BLaER1 treated with 17β-estradiol and CSF1 and Interleukin-3, amounts not matched to agents 10 nM and 100 nM (cell line): ENCODE data around the gene DNM2.

ENCODE experiments used
- H3K27ac ChIP-seq, 11 experiments: shearing (Covaris generic); formaldehyde crosslinking; 2 replicates each; pipeline ENCODE4 v1.8.1; 2022
- H3K27me3 ChIP-seq, 11 experiments: shearing (Covaris generic); formaldehyde crosslinking; 2 replicates each; pipeline ENCODE4 v1.8.1; 2022
- H3K36me3 ChIP-seq, 11 experiments: shearing (Covaris generic); formaldehyde crosslinking; 2 replicates each; pipeline ENCODE4 v1.8.1; 2022
- H3K4me1 ChIP-seq, 10 experiments: shearing (Covaris generic); formaldehyde crosslinking; 2 replicates each; pipeline ENCODE4 v1.8.1; 2022
- H3K4me2 ChIP-seq, 11 experiments: shearing (Covaris generic); formaldehyde crosslinking; 2 replicates each; pipeline ENCODE4 v1.8.1; 2022
- H3K4me3 ChIP-seq, 10 experiments: shearing (Covaris generic); formaldehyde crosslinking; 2 replicates each; pipeline ENCODE4 v1.8.1; 2022
- H3K9ac ChIP-seq, 11 experiments: shearing (Covaris generic); formaldehyde crosslinking; 2 replicates each; pipeline ENCODE4 v1.8.1; 2022
- H3K9me3 ChIP-seq, 11 experiments: shearing (Covaris generic); formaldehyde crosslinking; replicated peaks in 1 of 11; 2 replicates each; pipeline ENCODE4 v1.8.1; 2022
- H4K20me1 ChIP-seq, 11 experiments: shearing (Covaris generic); formaldehyde crosslinking; 2 replicates each; pipeline ENCODE4 v1.8.1; 2022
- Cebpa-rat ChIP-seq, 11 experiments: shearing (Covaris generic); IDR thresholded peaks; 2 replicates each; pipeline ENCODE4 v1.8.1; 2022

The DNM2 gene

DNA sequence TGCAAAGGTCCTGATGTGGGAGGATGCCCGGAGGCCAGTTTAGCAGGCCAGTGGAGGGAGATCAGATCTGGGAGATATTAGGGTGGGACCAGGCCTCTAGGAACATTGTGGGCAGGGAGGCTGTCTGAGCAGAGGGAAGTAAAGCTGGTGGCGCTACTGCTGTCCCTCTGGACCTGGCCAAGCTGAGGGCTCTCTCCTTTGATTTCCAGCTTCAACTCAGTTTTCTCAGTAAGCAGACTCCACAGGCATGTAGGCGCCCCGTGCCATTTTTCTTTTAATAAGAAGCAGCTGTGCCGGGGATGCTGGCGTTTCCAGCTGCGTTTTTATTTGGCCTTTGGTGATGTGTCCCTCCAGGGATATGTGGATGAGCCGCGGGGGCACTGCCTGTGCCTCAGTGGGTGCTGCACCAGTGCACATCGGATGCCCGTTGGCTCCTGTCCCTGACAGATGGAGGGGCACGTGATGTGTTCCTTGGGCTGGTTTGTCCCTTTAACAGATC lies 6.7 kb downstream of the DNM2 start:
- H3K4me2 ChIP-seq = peak overlapping the region; percentile 83 to 100 (median 97)
- no peaks in the 10 kb centered on the region for H3K9me3 ChIP-seq
- no peaks in the 10 kb centered on the region for H3K27me3 ChIP-seq
- peak overlapping the region; percentile 18 to 57 (median 38); a peak in 16 of 20 replicates for H3K4me3 ChIP-seq
- peak overlapping the region; percentile 63 to 98 (median 95); a peak in 20 of 22 replicates for H3K27ac ChIP-seq
- peaks cover 100% of the 10 kb centered on the region in 10 experiments for H3K4me1 ChIP-seq
- peaks cover 8 to 91% (median 73%) of the 10 kb centered on the region in 11 experiments; a peak in 20 of 22 replicates for H3K36me3 ChIP-seq
- TF ChIP-seq Cebpa-rat (IDR thresholded peaks at IDR 0.05) = no peak
- peaks cover 50 to 98% (median 68%) of the 10 kb centered on the region in 11 experiments for H4K20me1 ChIP-seq
- peak overlapping the region; percentile 33 to 100 (median 73); a peak in 19 of 22 replicates for H3K9ac ChIP-seq

DNA sequence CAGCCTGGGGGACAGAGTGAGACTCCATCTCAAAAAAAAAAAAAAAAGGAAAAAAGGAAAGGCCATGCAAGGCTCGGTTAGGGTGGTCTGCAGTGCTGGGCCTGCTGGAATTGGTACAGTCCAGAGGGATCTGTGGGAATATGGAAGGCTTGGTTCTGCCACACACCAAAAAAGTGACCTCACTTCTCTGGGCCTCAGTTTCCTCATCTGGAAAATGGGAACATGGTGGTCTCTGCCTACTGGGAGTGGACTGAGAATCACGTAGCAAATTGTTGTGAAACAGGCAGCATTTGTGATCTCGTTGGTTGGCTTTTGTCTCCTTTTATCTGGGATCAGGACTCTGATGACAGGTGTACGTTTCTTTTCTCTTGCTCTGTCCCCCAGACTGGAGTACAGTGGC lies 7.5 kb downstream of the DNM2 start:
- peak overlapping the region; percentile 63 to 98 (median 95); a peak in 20 of 22 replicates for H3K27ac ChIP-seq
- H3K9ac ChIP-seq = peak overlapping the region; percentile 33 to 100 (median 73); a peak in 16 of 22 replicates
- H3K27me3 ChIP-seq = no peaks in the 10 kb centered on the region
- peaks cover 42 to 98% (median 60%) of the 10 kb centered on the region in 11 experiments for H4K20me1 ChIP-seq
- peak overlapping the region; percentile 83 to 100 (median 97) for H3K4me2 ChIP-seq
- 0 out of 22 replicates have a peak, but pooled peaks of 1 of the 11 experiments have one; percentile 14 for TF ChIP-seq Cebpa-rat (IDR thresholded peaks at IDR 0.05)
- peaks cover 100% of the 10 kb centered on the region in 10 experiments for H3K4me1 ChIP-seq
- H3K36me3 ChIP-seq = peaks cover 7 to 91% (median 70%) of the 10 kb centered on the region in 11 experiments; a peak in 20 of 22 replicates
- H3K9me3 ChIP-seq = no peaks in the 10 kb centered on the region
- peak overlapping the region in 9 of 10 experiments; percentile 18 to 57 (median 43); a peak in 7 of 20 replicates for H3K4me3 ChIP-seq

DNA sequence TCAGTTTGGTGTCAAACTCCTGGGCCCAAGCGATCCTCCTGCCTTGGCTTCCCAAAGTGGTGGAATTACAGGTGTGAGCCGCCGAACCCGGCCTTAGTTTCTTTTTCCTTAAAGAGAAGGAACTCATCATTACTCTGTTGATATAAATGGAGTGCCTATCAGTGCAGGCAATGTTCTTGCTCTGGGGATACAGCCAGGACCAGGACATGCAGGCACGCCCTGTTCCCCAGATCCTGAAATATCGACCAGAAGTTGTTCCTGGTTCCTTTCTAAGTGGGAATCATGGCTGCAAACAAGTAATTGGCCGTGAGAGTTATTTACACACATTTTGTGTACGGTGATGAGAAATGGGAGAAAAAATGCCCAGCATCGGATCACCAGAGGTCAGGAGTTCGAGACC lies 8.4 kb downstream of the DNM2 start:
- H3K4me1 ChIP-seq = peaks cover 100% of the 10 kb centered on the region in 10 experiments

DNA sequence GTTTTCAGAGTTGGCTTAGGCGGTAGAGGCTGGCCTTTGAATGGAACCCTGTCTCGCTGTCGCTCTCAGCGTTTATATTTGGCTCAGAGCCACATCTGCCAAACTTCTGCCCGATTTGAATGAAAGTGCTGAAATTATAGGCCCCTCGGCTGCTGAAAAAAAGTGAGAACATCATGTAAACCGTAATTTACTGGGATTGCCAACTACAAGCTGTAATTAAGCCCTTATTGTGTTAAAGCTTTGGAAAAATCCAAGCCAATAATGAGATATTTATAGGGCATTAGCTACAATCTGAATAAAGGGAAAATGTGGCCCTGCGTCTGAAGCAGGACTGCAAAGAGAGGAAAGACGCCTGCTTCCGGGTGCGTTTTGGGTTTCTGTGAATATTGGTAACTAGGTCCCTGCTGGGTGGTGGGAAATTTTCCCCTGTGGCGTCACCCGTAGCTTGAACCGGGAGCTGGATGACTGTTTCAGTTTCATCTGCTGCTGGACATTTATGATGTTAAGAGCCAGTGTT lies 9.9 kb downstream of the DNM2 start:
- H3K4me3 ChIP-seq = peak overlapping the region; percentile 1 to 51 (median 26); a peak in 14 of 20 replicates
- H3K4me1 ChIP-seq = peaks cover 98 to 100% (median 100%) of the 10 kb centered on the region in 10 experiments
- H3K27me3 ChIP-seq = no peaks in the 10 kb centered on the region
- no peaks in the 10 kb centered on the region for H3K9me3 ChIP-seq
- peaks cover 19 to 78% (median 37%) of the 10 kb centered on the region in 11 experiments; a peak in 18 of 22 replicates for H4K20me1 ChIP-seq
- H3K36me3 ChIP-seq = peaks cover 0 to 78% (median 46%) of the 10 kb centered on the region in 11 experiments; a peak in 19 of 22 replicates
- H3K27ac ChIP-seq = peak overlapping the region; percentile 80 to 98 (median 95)
- TF ChIP-seq Cebpa-rat (IDR thresholded peaks at IDR 0.05) = no peak
- H3K4me2 ChIP-seq = peak overlapping the region; percentile 83 to 100 (median 97)
- peak overlapping the region; percentile 61 to 98 (median 77) for H3K9ac ChIP-seq

More for the DNA sequence above, 8.4 kb downstream of the DNM2 start:
- Histone ChIP-seq H3K27me3 (no peaks in the 10 kb centered on the region), H3K27ac (peak overlapping the region; percentile 80 to 98 (median 95); a peak in 21 of 22 replicates), H3K4me3 (peak overlapping the region in 2 of 10 experiments; percentile 20 to 51; a peak in 3 of 20 replicates), H3K9me3 (no peaks in the 10 kb centered on the region), H4K20me1 (peaks cover 34 to 93% (median 52%) of the 10 kb centered on the region in 11 experiments), H3K4me2 (peak overlapping the region; percentile 83 to 100 (median 97)), H3K9ac (peak overlapping the region; percentile 33 to 98 (median 77); a peak in 16 of 22 replicates), H3K36me3 (peaks cover 0 to 89% (median 61%) of the 10 kb centered on the region in 11 experiments; a peak in 18 of 22 replicates)
- TF ChIP-seq Cebpa-rat (IDR thresholded peaks at IDR 0.05) = no peak

DNA sequence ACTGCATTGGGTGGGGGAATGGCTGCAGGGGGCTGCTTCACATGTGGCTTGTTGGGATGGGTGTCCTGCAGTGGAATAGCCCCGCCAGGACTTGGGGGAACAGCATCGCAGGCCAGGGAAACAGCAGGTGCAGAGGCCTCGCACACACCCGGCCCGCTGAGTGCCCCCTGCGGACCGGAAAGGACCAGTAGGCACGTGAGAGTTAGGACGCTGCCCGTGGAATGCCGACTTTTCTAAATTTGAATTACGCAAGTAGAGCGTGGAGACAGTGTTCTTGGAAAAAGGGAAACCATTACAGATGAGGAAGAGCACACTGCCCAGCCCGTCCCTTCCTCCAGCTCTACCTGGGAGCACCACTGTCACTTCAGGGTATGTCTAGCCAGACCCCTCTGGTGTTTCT lies 11.5 kb downstream of the DNM2 start:
- peaks cover 98 to 100% (median 100%) of the 10 kb centered on the region in 10 experiments for H3K4me1 ChIP-seq
- H3K36me3 ChIP-seq = peaks cover 0 to 75% (median 48%) of the 10 kb centered on the region in 11 experiments; a peak in 18 of 22 replicates
- peak overlapping the region in 9 of 11 experiments; percentile 79 to 97 (median 85); a peak in 15 of 22 replicates for H3K9ac ChIP-seq
- H3K4me3 ChIP-seq = peak overlapping the region in 4 of 10 experiments; percentile 29 to 54 (median 43); a peak in 6 of 20 replicates
- no peaks in the 10 kb centered on the region for H3K27me3 ChIP-seq
- peaks cover 7 to 61% (median 20%) of the 10 kb centered on the region in 11 experiments; a peak in 18 of 22 replicates for H4K20me1 ChIP-seq
- peak overlapping the region; percentile 36 to 98 (median 95); a peak in 21 of 22 replicates for H3K27ac ChIP-seq
- H3K9me3 ChIP-seq = no peaks in the 10 kb centered on the region
- TF ChIP-seq Cebpa-rat (IDR thresholded peaks at IDR 0.05) = peak in 1 of 11 experiments; percentile 28; a peak in 1 of 22 replicates
- peak overlapping the region; percentile 83 to 100 (median 97) for H3K4me2 ChIP-seq

DNA sequence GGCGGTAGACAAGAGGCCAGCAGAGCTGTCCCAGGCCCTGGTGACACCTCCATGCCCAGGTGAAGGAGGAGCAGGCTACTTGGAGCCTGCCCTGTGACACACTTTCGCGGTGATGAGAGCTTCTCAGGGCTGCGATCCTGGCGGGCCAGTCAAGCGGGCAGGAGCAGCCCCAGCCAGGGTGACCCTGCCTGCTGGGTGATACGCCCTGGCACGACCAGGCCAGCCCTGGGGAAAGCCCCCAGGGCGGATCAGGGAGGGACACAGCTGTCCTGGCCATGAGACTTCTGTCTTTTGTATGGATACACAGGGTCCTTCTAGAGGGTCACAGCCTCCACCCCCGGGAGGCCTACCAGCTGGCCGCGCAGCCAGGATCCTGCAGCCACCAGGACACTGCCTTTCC lies 13.1 kb downstream of the DNM2 start:
- peaks cover 98 to 100% (median 100%) of the 10 kb centered on the region in 10 experiments for H3K4me1 ChIP-seq

DNA sequence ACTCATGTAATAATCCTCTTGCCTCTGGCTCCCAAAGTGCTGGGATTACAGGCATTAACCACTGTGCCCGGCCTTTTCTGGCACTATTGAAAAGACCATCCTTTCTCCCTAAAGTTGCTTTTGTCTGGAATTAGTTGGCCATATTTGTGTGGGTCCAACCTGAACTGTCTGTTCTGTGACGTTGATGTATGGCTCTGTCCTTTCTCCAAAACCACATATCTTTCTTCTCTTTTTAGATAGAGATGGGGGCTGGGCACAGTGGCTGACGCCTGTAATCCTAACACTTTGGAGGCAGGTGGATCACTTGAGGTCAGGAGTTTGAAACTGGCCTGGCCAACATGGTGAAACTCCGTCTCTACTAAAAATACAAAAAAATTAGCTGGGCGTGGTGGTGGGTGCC lies 17.9 kb downstream of the DNM2 start:
- 0 out of 20 replicates have a peak overlapping the region, but pooled peaks of 1 of the 10 experiments have one; percentile 26 for H3K4me3 ChIP-seq
- H3K27ac ChIP-seq = peak overlapping the region; percentile 55 to 98 (median 95)
- peak overlapping the region in 10 of 11 experiments; percentile 13 to 88 (median 46); a peak in 13 of 22 replicates for H3K9ac ChIP-seq
- no peaks in the 10 kb centered on the region for H3K27me3 ChIP-seq
- H3K4me2 ChIP-seq = peak overlapping the region; percentile 57 to 100 (median 97)
- peaks cover 6 to 77% (median 64%) of the 10 kb centered on the region in 11 experiments; a peak in 21 of 22 replicates for H3K36me3 ChIP-seq
- H3K4me1 ChIP-seq = peaks cover 88 to 100% (median 97%) of the 10 kb centered on the region in 10 experiments
- peaks cover 0 to 48% (median 28%) of the 10 kb centered on the region in 11 experiments; a peak in 18 of 22 replicates for H3K9me3 ChIP-seq
- TF ChIP-seq Cebpa-rat (IDR thresholded peaks at IDR 0.05) = no peak
- peaks cover 0 to 53% (median under 1%) of the 10 kb centered on the region in 11 experiments; a peak in 7 of 22 replicates for H4K20me1 ChIP-seq

More for the DNA sequence above, 13.1 kb downstream of the DNM2 start:
- peaks cover 0 to 54% (median 5%) of the 10 kb centered on the region in 11 experiments; a peak in 8 of 22 replicates for H4K20me1 ChIP-seq
- peak overlapping the region in 9 of 10 experiments; percentile 9 to 54 (median 41); a peak in 17 of 20 replicates for H3K4me3 ChIP-seq
- peak overlapping the region; percentile 84 to 98 (median 95) for H3K27ac ChIP-seq
- H3K4me2 ChIP-seq = peak overlapping the region; percentile 83 to 100 (median 97)
- peak overlapping the region; percentile 76 to 97 (median 84) for H3K9ac ChIP-seq
- H3K36me3 ChIP-seq = peaks cover 6 to 75% (median 54%) of the 10 kb centered on the region in 11 experiments; a peak in 19 of 22 replicates
- H3K9me3 ChIP-seq = peaks cover 0 to 11% (median 6%) of the 10 kb centered on the region in 11 experiments; a peak in 9 of 22 replicates
- no peaks in the 10 kb centered on the region for H3K27me3 ChIP-seq
- no peak for TF ChIP-seq Cebpa-rat (IDR thresholded peaks at IDR 0.05)

DNA sequence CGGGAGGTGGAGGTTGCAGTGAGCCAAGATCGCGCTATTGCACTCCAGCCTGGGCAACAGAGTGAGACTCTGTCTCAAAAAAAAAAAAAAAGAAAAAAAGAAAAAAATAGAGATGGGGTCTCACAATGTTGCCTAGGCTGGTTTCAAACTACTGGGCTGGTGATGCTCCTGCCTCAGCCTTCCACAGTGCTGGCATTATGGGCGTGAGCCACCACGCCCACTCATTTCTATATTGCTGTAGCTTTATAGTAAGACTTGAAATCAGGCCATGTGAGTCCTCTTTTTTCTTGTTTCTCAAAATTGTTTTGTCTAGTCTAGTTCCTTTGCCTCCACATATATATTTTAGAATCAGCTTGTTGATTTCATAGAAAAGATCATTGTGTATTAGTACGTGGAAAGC lies 18.3 kb downstream of the DNM2 start:
- Histone ChIP-seq H4K20me1 (peaks cover 0 to 57% (median 5%) of the 10 kb centered on the region in 11 experiments; a peak in 9 of 22 replicates), H3K4me1 (peaks cover 85 to 100% (median 97%) of the 10 kb centered on the region in 10 experiments), H3K9me3 (peaks cover 0 to 53% (median 32%) of the 10 kb centered on the region in 11 experiments; a peak in 18 of 22 replicates), H3K36me3 (peaks cover 6 to 79% (median 65%) of the 10 kb centered on the region in 11 experiments; a peak in 21 of 22 replicates), H3K4me3 (no peak overlapping the region), H3K27me3 (no peaks in the 10 kb centered on the region), H3K9ac (peak overlapping the region in 9 of 11 experiments; percentile 46 to 88 (median 64); a peak in 9 of 22 replicates), H3K4me2 (peak overlapping the region; percentile 57 to 100 (median 97)), H3K27ac (peak overlapping the region; percentile 55 to 98 (median 95))
- no peak for TF ChIP-seq Cebpa-rat (IDR thresholded peaks at IDR 0.05)
